ENCODE data around the gene BPIFB2.

- TF ChIP-seq SMC3 (IDR thresholded peaks at IDR 0.05; ENCODE audit: low read depth, low read length): no peak
- TF ChIP-seq POLR2AphosphoS5 (IDR thresholded peaks at IDR 0.05; ENCODE audit: low read depth, low read length): no peak
- TF ChIP-seq CTCF (IDR thresholded peaks at IDR 0.05): no peak
- no peak for TF ChIP-seq TAF1 (IDR thresholded peaks at IDR 0.05; ENCODE audit: borderline replicate concordance, low read depth, low read length)
- no peak for TF ChIP-seq USF2 (IDR thresholded peaks at IDR 0.05; ENCODE audit: borderline replicate concordance, low read depth, low read length)
- TF ChIP-seq RAD21 (IDR thresholded peaks at IDR 0.05; ENCODE audit: low read length): no peak
- TF ChIP-seq JUND (IDR thresholded peaks at IDR 0.05): no peak
- TF ChIP-seq EZH2phosphoT487 (IDR thresholded peaks at IDR 0.05; ENCODE audit: borderline replicate concordance, low read depth): no peak
- no peak for TF ChIP-seq GATA2 (CRISPR knock-in tag; IDR thresholded peaks at IDR 0.05)
- no peak for TF ChIP-seq FOXM1 (IDR thresholded peaks at IDR 0.05; ENCODE audit: low read depth)
These were observed 31.5 kb upstream of the BPIFB2 start for GRCh38 chr20:32975698-32976674.

All from SK-N-SH (cell line).